ENCODE data around the gene TKTL1. TPM values are rescaled to one million over a fixed set of nuclear protein-coding genes. Genes with fewer than 3 reads are reported as not detected.
"Not testable (repeated sequence)": the region's sequence is repeated elsewhere in the genome, so short reads cannot be mapped to it uniquely, and the experiment has no call there.

Gene TKTL1
- total RNA-seq, 2 experiments from 2014 or later = 4.2 to 5.2 TPM

- CTCF ChIA-PET = no interaction called here
- H3K27me3 Mint-ChIP-seq = no peaks in the 10 kb centered on the region
- H3K4me3 Mint-ChIP-seq = no peak overlapping the region
- no peak for DNase-seq
- POLR2A ChIA-PET = no interaction called here
- no peak overlapping the region for H3K27ac Mint-ChIP-seq
- no peaks in the 10 kb centered on the region for H3K9me3 Mint-ChIP-seq
- no peaks in the 10 kb centered on the region for H3K36me3 Mint-ChIP-seq (ENCODE audit: low read depth)
- peaks cover 1% of the 10 kb centered on the region for H3K4me1 Mint-ChIP-seq
Observed at GRCh38 chrX:154300816-154301215, 5.2 kb downstream of the TKTL1 start.

GRCh38 chrX:154302998-154303397, 7.4 kb downstream of the TKTL1 start:
- POLR2A ChIA-PET; DNase-seq; H3K9me3 Mint-ChIP-seq; H3K27me3 Mint-ChIP-seq; H3K36me3 Mint-ChIP-seq (ENCODE audit: low read depth); H3K4me3 Mint-ChIP-seq; H3K27ac Mint-ChIP-seq: not testable (repeated sequence)
- peaks cover 11% of the 10 kb centered on the region for H3K4me1 Mint-ChIP-seq
- CTCF ChIA-PET = interaction anchor here (0.6 kb wide), 2 partner anchors 8 to 11 kb away, joined by 3 read pairs; partner anchors contain the start of gene TEX28

- no peaks in the 10 kb centered on the region for H3K36me3 Mint-ChIP-seq (ENCODE audit: low read depth)
- H3K4me1 Mint-ChIP-seq = peaks cover 16% of the 10 kb centered on the region
- no peaks in the 10 kb centered on the region for H3K9me3 Mint-ChIP-seq
- H3K27ac Mint-ChIP-seq = no peak overlapping the region
- CTCF ChIA-PET = interaction anchor here (0.6 kb wide), 2 partner anchors 8 to 11 kb away, joined by 3 read pairs; partner anchors contain the start of gene TEX28
- POLR2A ChIA-PET = no interaction called here
- no peak for DNase-seq
- no peak overlapping the region for H3K4me3 Mint-ChIP-seq
- no peaks in the 10 kb centered on the region for H3K27me3 Mint-ChIP-seq
Observed at GRCh38 chrX:154303476-154303875, 7.9 kb downstream of the TKTL1 start.

- no peaks in the 10 kb centered on the region for H3K27me3 Mint-ChIP-seq
- H3K4me3 Mint-ChIP-seq = no peak overlapping the region
- no peaks in the 10 kb centered on the region for H3K36me3 Mint-ChIP-seq (ENCODE audit: low read depth)
- peak overlapping the region; percentile 5 for H3K27ac Mint-ChIP-seq
- H3K4me1 Mint-ChIP-seq = peaks cover 24% of the 10 kb centered on the region
- no peak for DNase-seq
- H3K9me3 Mint-ChIP-seq = no peaks in the 10 kb centered on the region
- POLR2A ChIA-PET = no interaction called here
- CTCF ChIA-PET = no interaction called here
Observed at GRCh38 chrX:154304846-154305245, 9.3 kb downstream of the TKTL1 start.

- peak overlapping the region; percentile 9 for H3K27ac Mint-ChIP-seq
- CTCF ChIA-PET = interaction anchor here (1.2 kb wide), 1 partner anchor 9 kb away, joined by 3 read pairs; no protein-coding TSS in a partner anchor
- no peaks in the 10 kb centered on the region for H3K36me3 Mint-ChIP-seq (ENCODE audit: low read depth)
Observed at GRCh38 chrX:154305541-154306205, 10.1 kb downstream of the TKTL1 start.

GRCh38 chrX:154307202-154307601, 11.6 kb downstream of the TKTL1 start:
- no peaks in the 10 kb centered on the region for H3K9me3 Mint-ChIP-seq
- peaks cover 36% of the 10 kb centered on the region for H3K4me1 Mint-ChIP-seq
- ChIA-PET CTCF (interaction anchor here (0.7 to 1.2 kb wide), 3 partner anchors 8 to 215 kb away, joined by 3 read pairs; no protein-coding TSS in a partner anchor), POLR2A (no interaction called here)
- no peaks in the 10 kb centered on the region for H3K27me3 Mint-ChIP-seq
- H3K4me3 Mint-ChIP-seq = no peak overlapping the region
- H3K36me3 Mint-ChIP-seq (ENCODE audit: low read depth) = no peaks in the 10 kb centered on the region
- H3K27ac Mint-ChIP-seq = peak overlapping the region; percentile 82
- no peak for DNase-seq

More at GRCh38 chrX:154305541-154306205, 10.1 kb downstream of the TKTL1 start:
- Mint-ChIP-seq H3K4me3 (no peak overlapping the region), H3K4me1 (peaks cover 25% of the 10 kb centered on the region), H3K9me3 (no peaks in the 10 kb centered on the region), H3K27me3 (no peaks in the 10 kb centered on the region)
- no peak for DNase-seq
- POLR2A ChIA-PET = no interaction called here

GRCh38 chrX:154308108-154308946, 12.7 kb downstream of the TKTL1 start:
- H3K27me3 Mint-ChIP-seq = no peaks in the 10 kb centered on the region
- peaks cover 46% of the 10 kb centered on the region for H3K4me1 Mint-ChIP-seq
- POLR2A ChIA-PET = no interaction called here

GRCh38 chrX:154309041-154309775, 13.6 kb downstream of the TKTL1 start:
- Mint-ChIP-seq H3K4me3 (no peak overlapping the region), H3K27me3 (no peaks in the 10 kb centered on the region), H3K9me3 (no peaks in the 10 kb centered on the region), H3K27ac (peak overlapping the region; percentile 92), H3K4me1 (peaks cover 53% of the 10 kb centered on the region), H3K36me3 (ENCODE audit: low read depth) (peaks cover 2% of the 10 kb centered on the region)
- DNase-seq = no peak
- CTCF ChIA-PET = interaction anchor here (1.2 to 1.6 kb wide), 6 partner anchors 8 to 198 kb away, joined by 3 to 7 read pairs (median 4); no protein-coding TSS in a partner anchor
- POLR2A ChIA-PET = no interaction called here

More at GRCh38 chrX:154308108-154308946, 12.7 kb downstream of the TKTL1 start:
- H3K36me3 Mint-ChIP-seq (ENCODE audit: low read depth) = peaks cover under 1% of the 10 kb centered on the region
- no peaks in the 10 kb centered on the region for H3K9me3 Mint-ChIP-seq
- CTCF ChIA-PET = interaction anchor here (0.6 to 1.6 kb wide), 10 partner anchors 9 to 387 kb away, joined by 3 to 8 read pairs (median 4); no protein-coding TSS in a partner anchor
- H3K27ac Mint-ChIP-seq = peak overlapping the region; percentile 92
- peak; percentile 85 for DNase-seq
- H3K4me3 Mint-ChIP-seq = no peak overlapping the region

GRCh38 chrX:154310616-154311536, 15.3 kb downstream of the TKTL1 start:
- CTCF ChIA-PET = interaction anchor here (1.2 kb wide), 1 partner anchor 16 kb away, joined by 3 read pairs; no protein-coding TSS in a partner anchor
- Mint-ChIP-seq H3K4me3 (no peak overlapping the region), H3K9me3 (no peaks in the 10 kb centered on the region), H3K27ac (peak overlapping the region; percentile 46), H3K27me3 (no peaks in the 10 kb centered on the region), H3K4me1 (peaks cover 52% of the 10 kb centered on the region), H3K36me3 (ENCODE audit: low read depth) (peaks cover 2% of the 10 kb centered on the region)
- no peak for DNase-seq
- POLR2A ChIA-PET = no interaction called here

GRCh38 chrX:154312116-154312515, 16.5 kb downstream of the TKTL1 start:
- ChIA-PET CTCF (no interaction called here), POLR2A (no interaction called here)
- no peak overlapping the region for H3K27ac Mint-ChIP-seq
- H3K4me3 Mint-ChIP-seq = no peak overlapping the region
- no peak for DNase-seq
- H3K27me3 Mint-ChIP-seq = no peaks in the 10 kb centered on the region
- H3K9me3 Mint-ChIP-seq = no peaks in the 10 kb centered on the region
- peaks cover 51% of the 10 kb centered on the region for H3K4me1 Mint-ChIP-seq
- peaks cover 2% of the 10 kb centered on the region for H3K36me3 Mint-ChIP-seq (ENCODE audit: low read depth)

- CTCF ChIA-PET = interaction anchor here (1.3 kb wide), 1 partner anchor 221 kb away, joined by 4 read pairs; no protein-coding TSS in a partner anchor
- no peak overlapping the region for H3K4me3 Mint-ChIP-seq
- H3K27me3 Mint-ChIP-seq = no peaks in the 10 kb centered on the region
- POLR2A ChIA-PET = no interaction called here
- H3K36me3 Mint-ChIP-seq (ENCODE audit: low read depth) = peaks cover 2% of the 10 kb centered on the region
- H3K9me3 Mint-ChIP-seq = no peaks in the 10 kb centered on the region
- DNase-seq = peak; percentile 16
- peaks cover 50% of the 10 kb centered on the region for H3K4me1 Mint-ChIP-seq
- peak overlapping the region; percentile 68 for H3K27ac Mint-ChIP-seq
Observed at GRCh38 chrX:154313147-154313546, 17.6 kb downstream of the TKTL1 start.

GRCh38 chrX:154315416-154315815, 19.8 kb downstream of the TKTL1 start:
- H3K4me1 Mint-ChIP-seq = peaks cover 44% of the 10 kb centered on the region
- no peak overlapping the region for H3K27ac Mint-ChIP-seq
- no peaks in the 10 kb centered on the region for H3K9me3 Mint-ChIP-seq
- peaks cover 2% of the 10 kb centered on the region for H3K36me3 Mint-ChIP-seq (ENCODE audit: low read depth)
- H3K4me3 Mint-ChIP-seq = no peak overlapping the region
- ChIA-PET POLR2A (no interaction called here), CTCF (interaction anchor here (0.7 to 1.9 kb wide), 4 partner anchors 8 to 178 kb away, joined by 3 to 5 read pairs (median 3); no protein-coding TSS in a partner anchor)
- H3K27me3 Mint-ChIP-seq = no peaks in the 10 kb centered on the region
- DNase-seq = no peak

Data from activated CD4-positive, alpha-beta T cell treated with anti-CD3 and anti-CD28 coated beads, Interleukin-2, amount 10 ng/mL, durations not matched to agents 7 days and 5 days (primary cell).